ENCODE results near the gene EPN3. TPM values are rescaled to one million over a fixed set of nuclear protein-coding genes. Genes with fewer than 3 reads are reported as not detected.

The EPN3 gene
- total RNA-seq, 2 experiments from 2014 or later: 0.28 TPM; not detected in 1

DNA sequence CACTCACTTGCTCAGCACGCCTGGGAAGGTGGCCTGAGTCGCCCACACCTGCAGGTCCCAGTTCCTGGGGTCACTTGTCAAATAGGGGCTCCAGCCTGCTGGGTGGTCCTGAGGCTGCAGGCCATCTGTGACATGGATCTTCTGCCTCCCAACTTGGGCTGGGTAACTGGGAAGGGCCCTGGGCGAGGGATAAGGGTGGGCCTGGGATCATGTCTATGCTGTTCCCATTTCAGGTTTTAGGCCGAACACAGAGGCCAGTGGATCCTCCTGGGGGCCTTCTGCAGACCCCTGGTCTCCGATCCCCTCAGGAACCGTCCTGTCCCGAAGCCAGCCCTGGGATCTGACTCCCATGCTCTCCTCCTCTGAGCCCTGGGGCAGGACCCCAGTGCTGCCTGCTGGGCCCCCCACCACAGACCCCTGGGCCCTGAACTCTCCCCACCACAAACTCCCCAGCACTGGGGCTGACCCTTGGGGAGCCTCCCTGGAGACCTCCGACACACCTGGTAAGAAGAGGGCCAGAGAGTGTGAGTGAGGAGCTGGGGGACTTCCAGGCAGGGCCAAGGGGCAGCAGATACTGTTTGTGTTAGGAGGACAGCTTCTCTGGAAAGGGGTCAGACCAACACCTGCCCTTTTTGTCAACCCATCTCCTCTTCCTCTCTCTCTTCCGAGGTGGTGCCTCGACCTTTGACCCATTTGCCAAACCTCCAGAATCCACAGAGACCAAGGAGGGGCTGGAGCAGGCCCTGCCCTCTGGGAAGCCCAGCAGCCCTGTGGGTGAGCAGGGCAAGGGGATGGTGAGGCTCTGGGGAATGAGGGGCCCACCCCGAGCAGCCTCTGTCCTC lies 8.2 kb downstream of the EPN3 start:
- H3K4me1 ChIP-seq (ENCODE audit: insufficient read depth, low read length, poor library complexity, severe bottlenecking): peaks cover 12% of the 10 kb centered on the region
- H3K27ac ChIP-seq (ENCODE audit: low read depth, low read length, poor library complexity, severe bottlenecking): no peak overlapping the region
- no peak overlapping the region for H3K4me3 ChIP-seq (ENCODE audit: low read depth, low read length, poor library complexity, severe bottlenecking)
- CTCF ChIA-PET (ENCODE audit: unreplicated experiment): interaction anchor here (0.6 kb wide), 1 partner anchor 374 kb away, joined by 3 read pairs; no protein-coding TSS in a partner anchor
- no peaks in the 10 kb centered on the region for H3K79me2 ChIP-seq (ENCODE audit: insufficient read depth, low read depth, low read length)
- H3K9me3 ChIP-seq (ENCODE audit: low read length): no peaks in the 10 kb centered on the region
- H4K20me1 ChIP-seq (ENCODE audit: insufficient read depth, low read length): no peaks in the 10 kb centered on the region
- no peak overlapping the region for H2AFZ ChIP-seq (ENCODE audit: low read length)
- no peak for DNase-seq (ENCODE audit: low spot score)
- no peaks in the 10 kb centered on the region for H3K36me3 ChIP-seq (ENCODE audit: insufficient read depth, low read length)
- POLR2A ChIA-PET: no interaction called here
- intact Hi-C loops (cut with micrococcal nuclease; ENCODE audit: unreplicated experiment): loop anchor here (10.0 kb wide), 1 partner anchor 224 kb away; the partner anchor contains the start of gene ANKRD40CL
- no peak for TF ChIP-seq EZH2phosphoT487 (IDR thresholded peaks at IDR 0.05; ENCODE audit: borderline replicate concordance, low read depth, low read length)
- no peak for TF ChIP-seq CTCF (conservative IDR thresholded peaks at IDR 0.05; ENCODE audit: low read length)
- no peaks in the 10 kb centered on the region for H3K9me2 ChIP-seq (ENCODE audit: insufficient read depth, low read length)
- BruUV-seq (replicated peaks): no TSS peak
- H3K4me2 ChIP-seq (ENCODE audit: low read length): peak overlapping the region; percentile 84

- no peak for DNase-seq (ENCODE audit: low spot score)
- Histone ChIP-seq H3K27ac (ENCODE audit: low read depth, low read length, poor library complexity, severe bottlenecking) (no peak overlapping the region), H3K79me2 (ENCODE audit: insufficient read depth, low read depth, low read length) (no peaks in the 10 kb centered on the region), H3K36me3 (ENCODE audit: insufficient read depth, low read length) (no peaks in the 10 kb centered on the region), H3K4me3 (ENCODE audit: low read depth, low read length, poor library complexity, severe bottlenecking) (peak overlapping the region; percentile 67), H3K4me2 (ENCODE audit: low read length) (peak overlapping the region; percentile 84), H3K4me1 (ENCODE audit: insufficient read depth, low read length, poor library complexity, severe bottlenecking) (peaks cover 12% of the 10 kb centered on the region), H2AFZ (ENCODE audit: low read length) (peak overlapping the region; percentile 89), H3K9me2 (ENCODE audit: insufficient read depth, low read length) (no peaks in the 10 kb centered on the region), H3K9me3 (ENCODE audit: low read length) (no peaks in the 10 kb centered on the region), H4K20me1 (ENCODE audit: insufficient read depth, low read length) (no peaks in the 10 kb centered on the region)
- intact Hi-C loops (cut with micrococcal nuclease; ENCODE audit: unreplicated experiment): loop anchor here (10.0 kb wide), 1 partner anchor 223 kb away; the partner anchor contains the start of gene ANKRD40CL
- BruUV-seq (replicated peaks): no TSS peak
- CTCF ChIA-PET (ENCODE audit: unreplicated experiment): interaction anchor here (0.6 kb wide), 1 partner anchor 373 kb away, joined by 3 read pairs; no protein-coding TSS in a partner anchor
- POLR2A ChIA-PET: interaction anchor here (0.6 to 0.8 kb wide), 2 partner anchors 15 to 34 kb away, joined by 3 read pairs; no protein-coding TSS in a partner anchor
- TF ChIP-seq CTCF (conservative IDR thresholded peaks at IDR 0.05; ENCODE audit: low read length) (no peak), EZH2phosphoT487 (IDR thresholded peaks at IDR 0.05; ENCODE audit: borderline replicate concordance, low read depth, low read length) (no peak)
These were observed 8.8 kb downstream of the EPN3 start for GRCh38 chr17:50541402-50541715.

All from OCI-LY7 (cell line).